Measurements from ENCODE around the gene FASTK.
"Not testable (repeated sequence)": the region's sequence is repeated elsewhere in the genome, so short reads cannot be mapped to it uniquely, and the experiment has no call there.

The FASTK gene

DNA sequence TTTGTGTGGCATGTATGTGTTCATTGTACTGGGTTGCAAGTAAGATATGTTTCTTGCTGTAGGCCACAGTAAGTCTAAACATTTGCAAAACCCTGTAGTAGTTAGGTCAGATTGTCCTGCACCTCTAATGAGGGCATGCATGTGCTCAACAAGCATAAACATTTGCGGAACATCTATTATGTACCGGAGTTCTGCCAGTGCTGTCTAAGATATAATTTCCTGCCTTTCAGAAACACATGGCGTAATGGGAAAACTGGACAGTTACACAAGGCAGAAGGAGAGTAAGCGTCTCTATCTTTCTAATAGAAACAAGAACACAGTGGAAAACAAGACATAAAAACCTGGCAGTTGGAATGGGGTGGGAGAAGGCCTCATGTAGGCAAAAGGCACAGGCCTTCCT is 49.6 kb downstream of the FASTK start:
- DNase-seq (ENCODE audit: low read depth in 3 of 3, low spot score in 1 of 3) = no peak

- DNase-seq (ENCODE audit: low read depth in 3 of 3, low spot score in 1 of 3) = no peak
Observed at GRCh38 chr7:151028948-151029501, 51.6 kb downstream of the FASTK start.

DNA sequence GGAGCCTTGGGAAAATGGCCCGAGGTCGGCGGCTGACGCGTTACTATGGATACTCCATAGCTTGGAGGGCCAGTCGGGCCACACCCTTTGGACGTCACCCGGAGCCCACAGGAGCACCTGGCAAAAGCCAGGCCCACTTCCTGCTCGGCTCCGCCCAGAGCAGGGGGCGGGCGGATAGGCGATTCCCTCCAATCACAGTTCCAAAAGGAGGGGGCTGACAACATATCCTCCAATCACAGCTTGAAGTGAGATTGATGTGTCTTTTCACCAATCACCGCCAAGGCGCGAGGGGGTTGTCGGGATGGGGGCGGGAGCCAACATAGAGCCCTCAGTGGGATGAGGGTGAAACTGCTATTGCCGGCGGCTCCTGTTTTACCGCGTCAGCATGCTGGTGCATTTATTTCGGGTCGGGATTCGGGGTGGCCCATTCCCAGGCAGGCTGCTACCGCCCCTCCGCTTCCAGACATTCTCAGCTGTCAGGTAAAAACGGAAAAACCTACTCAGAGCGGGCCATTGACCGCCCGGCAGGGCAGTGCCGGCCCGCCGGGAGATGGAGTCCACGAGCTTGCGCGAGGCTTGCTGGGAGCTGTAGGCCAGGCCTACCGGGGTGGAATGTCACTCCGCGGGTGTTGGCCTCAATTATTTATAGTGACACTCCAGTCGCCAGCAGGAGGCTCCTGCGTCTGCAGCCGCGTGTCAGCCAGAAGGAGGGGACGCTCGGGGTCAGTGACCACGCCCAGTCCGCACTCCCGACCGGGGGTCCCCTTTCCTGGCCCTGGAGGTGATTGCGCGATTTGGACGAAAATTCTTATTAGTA is 52.3 kb downstream of the FASTK start, which contains the start of gene ABCB8:
ABCB8 (plus strand) TSS at position 320 of the 817 bp plus-strand sequence; CDS start at position 386, 66 bp downstream.
- DNase-seq (ENCODE audit: low read depth in 3 of 3, low spot score in 1 of 3) = peak; percentile 87 to 97 (median 97)

DNA sequence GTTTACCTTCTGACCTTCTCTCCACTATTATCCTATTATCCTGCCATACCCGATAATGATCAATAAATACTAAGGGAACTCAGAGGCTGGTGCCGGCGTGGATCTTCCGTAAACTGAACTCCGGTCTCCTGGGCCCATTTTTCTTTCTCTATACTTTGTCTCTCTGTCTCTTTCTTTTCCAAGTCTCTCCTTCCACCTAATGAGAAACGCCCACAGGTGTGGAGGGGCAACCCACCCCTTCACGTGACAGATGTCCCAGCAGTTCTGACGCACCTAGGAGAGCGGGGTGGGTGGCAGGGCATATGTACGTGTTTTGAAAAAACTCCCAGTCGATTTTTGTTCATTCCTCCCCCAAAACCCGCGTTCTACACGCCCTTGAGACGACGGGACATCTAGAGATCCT is 52.9 kb downstream of the FASTK start:
- DNase-seq (ENCODE audit: low read depth in 3 of 3, low spot score in 1 of 3) = not testable (repeated sequence)

- DNase-seq (ENCODE audit: low read depth in 3 of 3, low spot score in 1 of 3) = not testable (repeated sequence)
Observed at GRCh38 chr7:151026771-151027727, 53.6 kb downstream of the FASTK start.

Data from stimulated activated CD4-positive, alpha-beta T cell treated with anti-CD3 and anti-CD28 coated beads, TNF-alpha, amount 100 ng/mL, for 1 hour (primary cell).